A549 (cell line): ENCODE measurements around the gene GPR17. TPM values are rescaled to one million over a fixed set of nuclear protein-coding genes. Genes with fewer than 3 reads are reported as not detected.

Source experiments
- ATAC-seq, 2 experiments: fragments of 200-7000 bp in 1 of 2; fragments of >200 bp in 1 of 2; cut with Nextera tagmentation in 1 of 2; cut with Tn5 transposase in 1 of 2; 3 replicates each; pipeline versions ENCODE4 v1.8.0 to v1.9.1; 2018 to 2020; ENCODE audit warnings: mild to moderate bottlenecking in 1 of 2, moderate library complexity in 1 of 2
- CTCF ChIA-PET: fragments of 300-600 bp; sonication (Branson Sonifier 250); formaldehyde crosslinking; extraction: SDS; loops from one replicate; lab custom pipeline; 2021; ENCODE audit warnings: antibody characterized with exemption, inconsistent platforms; lab: Yijun Ruan, JAX
- POLR2A ChIA-PET: fragments of 350-600 bp; formaldehyde crosslinking; extraction: SDS; loops from one replicate; lab custom pipeline; 2021; ENCODE audit warnings: antibody characterized with exemption, inconsistent platforms; lab: Yijun Ruan, JAX
- DNase-seq, 2 experiments: peaks; one replicate each; pipeline versions ENCODE4 v3.0.0 to v3.0.0-alpha.2; 2011 to 2016; ENCODE audit warnings: low read depth in 1 of 2, low spot score in 1 of 2
- FAIRE-seq: peaks from 2 replicates; lab custom pipeline; 2011; peaks lifted over from hg19 to GRCh38; lab: Jason Lieb, UNC
- H3K27ac ChIP-seq, 2 experiments: fragments of >200 bp; sonication (Bioruptor Twin); formaldehyde crosslinking; 3 replicates each; pipeline ENCODE4 v1.5.1; 2016 to 2017
- H3K4me1 ChIP-seq: fragments of >200 bp; sonication (Bioruptor Twin); formaldehyde crosslinking; 3 replicates; pipeline ENCODE4 v1.6.1; 2016
- H3K4me2 ChIP-seq: fragments of >200 bp; sonication (Bioruptor Twin); formaldehyde crosslinking; 3 replicates; pipeline ENCODE4 v1.6.1; 2016
- H3K4me3 ChIP-seq: fragments of >200 bp; sonication (Bioruptor Twin); formaldehyde crosslinking; 3 replicates; pipeline ENCODE4 v1.5.1; 2016
- H3K9me3 ChIP-seq: fragments of >200 bp; sonication (Bioruptor Twin); formaldehyde crosslinking; 3 replicates; pipeline ENCODE4 v1.6.1; 2016
- ATOH8 ChIP-seq: fragments of 250-450 bp; sonication (Bioruptor Pico); IDR thresholded peaks from 2 replicates; pipeline ENCODE4 v1.5.0; 2020; ENCODE audit warnings: low read depth, mild to moderate bottlenecking, moderate library complexity
- BHLHE40 ChIP-seq: IDR thresholded peaks from 2 replicates; pipeline ENCODE4 v1.6.1; 2012; ENCODE audit warnings: low read depth, low read length, inconsistent platforms
- CEBPB ChIP-seq, 2 experiments: fragments of >200 bp in 1 of 2; sonication (Bioruptor Twin) in 1 of 2; formaldehyde crosslinking in 1 of 2; IDR thresholded peaks; 2 replicates each; pipeline ENCODE4 v1.6.1; 2012 to 2016
- CHD4 ChIP-seq: fragments of 200-600 bp; sonication (generic); IDR thresholded peaks from 2 replicates; pipeline ENCODE4 v1.6.1; 2016; ENCODE audit warnings: antibody characterized with exemption, mild to moderate bottlenecking, borderline replicate concordance
- GATA3 ChIP-seq: IDR thresholded peaks from 2 replicates; pipeline ENCODE4 v1.6.1; 2012; ENCODE audit warnings: borderline replicate concordance
- HDAC2 ChIP-seq: fragments of 200-600 bp; sonication (generic); IDR thresholded peaks from 2 replicates; pipeline ENCODE4 v1.6.1; 2016
- HEYL ChIP-seq: fragments of 250-450 bp; sonication (Bioruptor Pico); IDR thresholded peaks from 2 replicates; pipeline ENCODE4 v1.8.0; 2021; ENCODE audit warnings: mild to moderate bottlenecking, moderate library complexity
- HOXB13 ChIP-seq: fragments of 250-450 bp; sonication (Bioruptor Pico); IDR thresholded peaks from 2 replicates; pipeline ENCODE4 v1.5.0; 2020; ENCODE audit warnings: low read depth, mild to moderate bottlenecking, moderate library complexity
- JUNB ChIP-seq: fragments of >200 bp; sonication (Bioruptor Twin); formaldehyde crosslinking; IDR thresholded peaks from 2 replicates; pipeline ENCODE4 v1.6.1; 2016
- KDM1A ChIP-seq: fragments of 200-600 bp; sonication (generic); IDR thresholded peaks from 2 replicates; pipeline ENCODE4 v1.6.1; 2016; ENCODE audit warnings: low read depth, mild to moderate bottlenecking
- MYC ChIP-seq: IDR thresholded peaks from 2 replicates; pipeline ENCODE4 v1.6.1; 2012; ENCODE audit warnings: mild to moderate bottlenecking, inconsistent platforms, low read length, improper control_type of control experiment, borderline replicate concordance
- NFE2L2 ChIP-seq: fragments of 150-350 bp; conservative IDR thresholded peaks from 2 replicates; pipeline ENCODE4 v1.6.1; 2014; ENCODE audit warnings: low read length
- NR3C1 ChIP-seq: fragments of >200 bp; sonication (Bioruptor Twin); formaldehyde crosslinking; IDR thresholded peaks from 3 replicates; pipeline ENCODE4 v1.6.1; 2017
- TFCP2L1 ChIP-seq: fragments of 250-450 bp; sonication (Bioruptor Pico); IDR thresholded peaks from 2 replicates; pipeline ENCODE4 v1.5.0; 2021; ENCODE audit warnings: mild to moderate bottlenecking
- ZFP36 ChIP-seq: fragments of 450-650 bp; IDR thresholded peaks from 2 replicates; pipeline ENCODE4 v1.6.1; 2014; ENCODE audit warnings: borderline replicate concordance; ENCODE audit not compliant: partially characterized antibody
- WGBS: methylation state at CpG from one replicate; pipeline ENCODE4 v1.1.6; 2017; ENCODE audit errors: missing lambda C conversion rate; 5-methylcytosine and 5-hydroxymethylcytosine counted together
- polyA plus RNA-seq, 4 experiments: library from polyadenylated mRNA; depleted of rRNA in 3 of 4; stranded (reverse); fragments of >200 nt; fragmentation: RNase III in 1 of 4; extraction: RNeasy Plus Mini Kit Qiagen cat#74134 plus additional on column Dnase treatment in 1 of 4; gene quantifications; 2 replicates in 3 of 4; 3 replicates in 1 of 4; pipeline ENCODE4 v1.2.3, GENCODE V29; 2011 to 2017
- TF ChIP-seq, protein P1 (sequence below): fragments of >200 bp; sonication (Bioruptor Twin); formaldehyde crosslinking; IDR thresholded peaks from 3 replicates; pipeline ENCODE4 v1.6.1; 2016
- TF ChIP-seq, protein P2 (sequence below): fragments of 150-350 bp; IDR thresholded peaks from 2 replicates; pipeline ENCODE4 v1.6.1; 2014; ENCODE audit warnings: low read depth, mild to moderate bottlenecking, low read length
- TF ChIP-seq, protein P3 (sequence below): fragments of 200-600 bp; sonication (generic); IDR thresholded peaks from 2 replicates; pipeline ENCODE4 v1.6.1; 2016; ENCODE audit warnings: antibody characterized with exemption, mild to moderate bottlenecking, moderate library complexity
- TF ChIP-seq, protein P4 (sequence below): fragments of 250-450 bp; sonication (Bioruptor Pico); IDR thresholded peaks from 2 replicates; pipeline ENCODE4 v1.5.0; 2021; ENCODE audit warnings: mild to moderate bottlenecking, moderate library complexity, borderline replicate concordance

GPR17 gene
- polyA plus RNA-seq, 2 of the 4 experiments (the other 2 are of a cell fraction) = not detected

DNA sequence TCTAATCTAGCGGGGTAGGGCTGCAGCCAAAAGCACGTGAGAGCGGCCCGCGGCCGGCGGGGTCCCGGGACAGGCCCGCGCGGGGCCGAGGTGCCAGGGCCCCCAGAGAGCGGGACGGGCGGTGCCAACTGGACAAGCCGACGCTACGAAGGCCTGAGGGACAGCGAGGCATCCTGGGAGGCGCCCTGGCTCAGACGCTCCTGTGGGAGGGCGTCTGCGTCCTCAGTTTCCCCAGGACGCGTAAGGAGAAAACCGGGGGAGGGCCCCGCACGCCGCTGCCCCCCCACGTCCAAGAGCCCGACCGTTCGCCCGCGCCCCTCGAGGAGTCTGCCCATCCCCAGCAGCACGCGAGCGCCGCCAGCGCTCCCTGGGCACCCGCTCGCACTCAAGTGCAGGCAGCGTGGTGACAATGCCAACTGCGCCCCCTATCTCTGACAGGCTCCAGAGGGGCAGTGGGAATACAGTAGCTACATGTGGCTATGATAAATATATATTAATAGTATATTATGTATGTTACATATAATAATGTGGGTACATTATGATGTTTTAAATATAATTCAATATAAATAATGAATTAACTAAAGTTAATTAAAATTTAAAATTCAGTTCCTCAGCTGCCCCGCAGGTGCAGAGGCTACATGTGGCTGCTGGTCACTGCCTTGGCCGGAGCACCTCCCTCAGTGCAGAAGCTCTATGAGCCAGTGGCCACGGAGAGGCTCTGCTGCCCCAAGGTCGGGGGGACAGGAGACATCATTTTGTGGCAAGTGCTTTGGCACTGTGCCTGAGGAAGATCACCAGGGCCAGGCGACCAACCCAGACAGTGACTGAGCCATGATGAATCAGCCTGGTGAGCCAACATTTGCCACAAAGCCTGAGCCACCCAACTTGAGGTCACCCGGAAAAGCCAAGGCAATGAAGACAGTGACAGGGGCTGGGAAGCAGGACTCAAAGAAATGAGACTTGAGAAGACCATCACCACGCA, 49.8 kb downstream of the GPR17 start (continued):
- TF ChIP-seq NFE2L2 = no peak
- TF ChIP-seq HOXB13 = peak; percentile 73; the same call in 1 of the 2 replicates
- TF ChIP-seq TFCP2L1 (CRISPR knock-in tag) = no peak
- no peak for TF ChIP-seq NR3C1
- no peak for TF ChIP-seq BHLHE40

GRCh38 chr2:127697482-127698180, 51.7 kb downstream of the GPR17 start:
- H3K4me1 ChIP-seq = peaks cover 23% of the 10 kb centered on the region
- no peak overlapping the region for H3K4me3 ChIP-seq
- TF ChIP-seq HDAC2 (no peak), HEYL (CRISPR knock-in tag) (no peak), MYC (no peak), GATA3 (no peak), CHD4 (no peak)
- TF ChIP-seq, protein P1, sequence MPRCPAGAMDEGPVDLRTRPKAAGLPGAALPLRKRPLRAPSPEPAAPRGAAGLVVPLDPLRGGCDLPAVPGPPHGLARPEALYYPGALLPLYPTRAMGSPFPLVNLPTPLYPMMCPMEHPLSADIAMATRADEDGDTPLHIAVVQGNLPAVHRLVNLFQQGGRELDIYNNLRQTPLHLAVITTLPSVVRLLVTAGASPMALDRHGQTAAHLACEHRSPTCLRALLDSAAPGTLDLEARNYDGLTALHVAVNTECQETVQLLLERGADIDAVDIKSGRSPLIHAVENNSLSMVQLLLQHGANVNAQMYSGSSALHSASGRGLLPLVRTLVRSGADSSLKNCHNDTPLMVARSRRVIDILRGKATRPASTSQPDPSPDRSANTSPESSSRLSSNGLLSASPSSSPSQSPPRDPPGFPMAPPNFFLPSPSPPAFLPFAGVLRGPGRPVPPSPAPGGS = no peak
- no peaks in the 10 kb centered on the region for H3K9me3 ChIP-seq
- POLR2A ChIA-PET = no interaction called here
- ATAC-seq = no peak
- no peak overlapping the region for H3K4me2 ChIP-seq
- no peak overlapping the region for H3K27ac ChIP-seq
- 92% methylated on average over 19 of the region's 21 CpGs for WGBS
- no peak for FAIRE-seq
- CTCF ChIA-PET = interaction anchor here (1.3 to 3.4 kb wide), 5 partner anchors 7 to 23 kb away, joined by 3 to 19 read pairs (median 5); no protein-coding TSS in a partner anchor
- no peak for DNase-seq

DNA sequence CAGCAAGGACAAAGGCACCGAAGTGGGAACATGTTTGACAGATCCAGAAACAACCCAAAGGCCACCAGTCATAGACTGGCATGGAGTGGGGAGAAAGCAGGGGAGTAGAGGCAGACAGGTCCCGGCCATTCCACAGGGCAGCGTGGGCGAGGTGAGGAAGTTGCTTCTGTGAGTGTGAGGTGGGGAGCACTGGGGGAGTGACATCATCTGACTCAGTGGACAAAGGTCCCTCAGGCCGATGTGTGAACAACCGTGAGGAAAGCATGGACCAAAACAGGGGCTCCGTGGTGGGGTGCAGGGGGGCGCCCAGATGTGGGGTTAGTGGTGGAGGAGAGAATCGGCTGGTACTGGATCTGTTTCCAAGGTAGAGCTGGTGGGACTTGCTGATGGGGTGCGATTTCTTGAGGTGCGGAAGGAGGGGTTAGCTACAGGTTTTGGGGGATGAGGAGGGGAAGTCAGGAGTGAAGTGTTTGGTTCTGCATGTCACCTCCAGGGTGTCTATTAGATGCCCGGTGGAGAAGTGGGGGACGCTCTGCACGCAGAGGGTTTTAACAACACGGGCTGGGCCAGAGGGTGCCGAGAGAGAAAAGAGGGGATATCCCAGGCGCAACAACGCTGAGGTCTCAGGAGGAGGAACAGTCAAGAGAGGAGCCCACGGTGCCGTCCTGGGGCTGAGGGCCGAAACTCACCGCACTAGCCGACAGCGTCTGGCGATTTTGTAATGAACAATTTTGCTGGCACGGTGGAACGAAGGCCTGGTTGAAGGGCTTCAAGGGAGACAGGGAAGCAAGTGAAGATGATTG, 52.8 kb downstream of the GPR17 start:
- no peaks in the 10 kb centered on the region for H3K9me3 ChIP-seq
- FAIRE-seq = no peak
- ChIA-PET CTCF (interaction anchor here (1.3 to 1.5 kb wide), 3 partner anchors 18 to 24 kb away, joined by 3 to 5 read pairs (median 4); no protein-coding TSS in a partner anchor), POLR2A (no interaction called here)
- H3K4me1 ChIP-seq = peaks cover 34% of the 10 kb centered on the region
- WGBS = 95% methylated on average over 27 of the region's 27 CpGs
- DNase-seq = no peak
- no peak overlapping the region for H3K27ac ChIP-seq
- no peak overlapping the region for H3K4me3 ChIP-seq
- H3K4me2 ChIP-seq = no peak overlapping the region
- ATAC-seq = no peak
- TF ChIP-seq CHD4 (no peak), JUNB (no peak), ATOH8 (CRISPR knock-in tag) (no peak), CEBPB (IDR thresholded peaks at IDR 0.05) (no peak), HDAC2 (no peak), HOXB13 (no peak), ZFP36 (no peak), KDM1A (no peak)
- TF ChIP-seq, protein P1 = no peak
- TF ChIP-seq, protein P2, sequence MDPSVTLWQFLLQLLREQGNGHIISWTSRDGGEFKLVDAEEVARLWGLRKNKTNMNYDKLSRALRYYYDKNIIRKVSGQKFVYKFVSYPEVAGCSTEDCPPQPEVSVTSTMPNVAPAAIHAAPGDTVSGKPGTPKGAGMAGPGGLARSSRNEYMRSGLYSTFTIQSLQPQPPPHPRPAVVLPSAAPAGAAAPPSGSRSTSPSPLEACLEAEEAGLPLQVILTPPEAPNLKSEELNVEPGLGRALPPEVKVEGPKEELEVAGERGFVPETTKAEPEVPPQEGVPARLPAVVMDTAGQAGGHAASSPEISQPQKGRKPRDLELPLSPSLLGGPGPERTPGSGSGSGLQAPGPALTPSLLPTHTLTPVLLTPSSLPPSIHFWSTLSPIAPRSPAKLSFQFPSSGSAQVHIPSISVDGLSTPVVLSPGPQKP = no peak
- TF ChIP-seq, protein P3, sequence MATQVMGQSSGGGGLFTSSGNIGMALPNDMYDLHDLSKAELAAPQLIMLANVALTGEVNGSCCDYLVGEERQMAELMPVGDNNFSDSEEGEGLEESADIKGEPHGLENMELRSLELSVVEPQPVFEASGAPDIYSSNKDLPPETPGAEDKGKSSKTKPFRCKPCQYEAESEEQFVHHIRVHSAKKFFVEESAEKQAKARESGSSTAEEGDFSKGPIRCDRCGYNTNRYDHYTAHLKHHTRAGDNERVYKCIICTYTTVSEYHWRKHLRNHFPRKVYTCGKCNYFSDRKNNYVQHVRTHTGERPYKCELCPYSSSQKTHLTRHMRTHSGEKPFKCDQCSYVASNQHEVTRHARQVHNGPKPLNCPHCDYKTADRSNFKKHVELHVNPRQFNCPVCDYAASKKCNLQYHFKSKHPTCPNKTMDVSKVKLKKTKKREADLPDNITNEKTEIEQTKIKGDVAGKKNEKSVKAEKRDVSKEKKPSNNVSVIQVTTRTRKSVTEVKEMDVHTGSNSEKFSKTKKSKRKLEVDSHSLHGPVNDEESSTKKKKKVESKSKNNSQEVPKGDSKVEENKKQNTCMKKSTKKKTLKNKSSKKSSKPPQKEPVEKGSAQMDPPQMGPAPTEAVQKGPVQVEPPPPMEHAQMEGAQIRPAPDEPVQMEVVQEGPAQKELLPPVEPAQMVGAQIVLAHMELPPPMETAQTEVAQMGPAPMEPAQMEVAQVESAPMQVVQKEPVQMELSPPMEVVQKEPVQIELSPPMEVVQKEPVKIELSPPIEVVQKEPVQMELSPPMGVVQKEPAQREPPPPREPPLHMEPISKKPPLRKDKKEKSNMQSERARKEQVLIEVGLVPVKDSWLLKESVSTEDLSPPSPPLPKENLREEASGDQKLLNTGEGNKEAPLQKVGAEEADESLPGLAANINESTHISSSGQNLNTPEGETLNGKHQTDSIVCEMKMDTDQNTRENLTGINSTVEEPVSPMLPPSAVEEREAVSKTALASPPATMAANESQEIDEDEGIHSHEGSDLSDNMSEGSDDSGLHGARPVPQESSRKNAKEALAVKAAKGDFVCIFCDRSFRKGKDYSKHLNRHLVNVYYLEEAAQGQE = no peak
- TF ChIP-seq, protein P4, sequence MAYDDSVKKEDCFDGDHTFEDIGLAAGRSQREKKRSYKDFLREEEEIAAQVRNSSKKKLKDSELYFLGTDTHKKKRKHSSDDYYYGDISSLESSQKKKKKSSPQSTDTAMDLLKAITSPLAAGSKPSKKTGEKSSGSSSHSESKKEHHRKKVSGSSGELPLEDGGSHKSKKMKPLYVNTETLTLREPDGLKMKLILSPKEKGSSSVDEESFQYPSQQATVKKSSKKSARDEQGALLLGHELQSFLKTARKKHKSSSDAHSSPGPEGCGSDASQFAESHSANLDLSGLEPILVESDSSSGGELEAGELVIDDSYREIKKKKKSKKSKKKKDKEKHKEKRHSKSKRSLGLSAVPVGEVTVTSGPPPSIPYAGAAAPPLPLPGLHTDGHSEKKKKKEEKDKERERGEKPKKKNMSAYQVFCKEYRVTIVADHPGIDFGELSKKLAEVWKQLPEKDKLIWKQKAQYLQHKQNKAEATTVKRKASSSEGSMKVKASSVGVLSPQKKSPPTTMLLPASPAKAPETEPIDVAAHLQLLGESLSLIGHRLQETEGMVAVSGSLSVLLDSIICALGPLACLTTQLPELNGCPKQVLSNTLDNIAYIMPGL (CRISPR knock-in tag) = no peak
